ENCODE results near the gene CHCHD6.

GRCh38 chr3:126665959-126666657 lies 37.9 kb upstream of the CHCHD6 start:
- TF ChIP-seq CTCF (conservative IDR thresholded peaks at IDR 0.05; ENCODE audit: low read depth, low read length) (no peak), EZH2phosphoT487 (IDR thresholded peaks at IDR 0.05; ENCODE audit: borderline replicate concordance, low read length) (no peak), EZH2 (IDR thresholded peaks at IDR 0.05; ENCODE audit: low read length, unreplicated experiment) (no peak)

Measured in PC-3 (cell line).